ENCODE measurements around the gene ARMH4. TPM values are rescaled to one million over a fixed set of nuclear protein-coding genes. Genes with fewer than 3 reads are reported as not detected.
A peak's percentile ranks its signal among the peaks of the same experiment; 100 is the strongest.

Gene ARMH4
- total and polyA plus RNA-seq, 10 donors: 0.02 to 3.7 (median 1.2) TPM

GRCh38 chr14:58107947-58108552 lies 44.0 kb downstream of the ARMH4 start:
- intact Hi-C loops (cut with DNase I; ENCODE audit: low total_unique reads): no loop called here
- H3K4me3 ChIP-seq: no peak overlapping the region
- H3K36me3 ChIP-seq: no peaks in the 10 kb centered on the region
- 24 to 28% (median 26%) methylated on average over 4 of the region's 4 CpGs for WGBS, 5 donors
- no peak for TF ChIP-seq POLR2AphosphoS5 (IDR thresholded peaks at IDR 0.05)
- peak in 9 of 11 experiments; percentile 23 to 62 (median 51) for TF ChIP-seq CTCF (IDR thresholded peaks at IDR 0.05 in 8 of 11, conservative IDR thresholded peaks at IDR 0.05 in 3 of 11)
- TF ChIP-seq POLR2A (IDR thresholded peaks at IDR 0.05): no peak
- H3K4me1 ChIP-seq: no peaks in the 10 kb centered on the region
- no peak for DNase-seq
- H3K27me3 ChIP-seq (replicated peaks in 1 of 7): no peaks in the 10 kb centered on the region
- H3K9me3 ChIP-seq: no peaks in the 10 kb centered on the region
- H3K27ac ChIP-seq: no peak overlapping the region

- intact Hi-C loops (cut with DNase I; ENCODE audit: low total_unique reads): no loop called here
- no peak for TF ChIP-seq CTCF (IDR thresholded peaks at IDR 0.05 in 8 of 11, conservative IDR thresholded peaks at IDR 0.05 in 3 of 11)
- TF ChIP-seq POLR2AphosphoS5 (IDR thresholded peaks at IDR 0.05): no peak
- TF ChIP-seq POLR2A (IDR thresholded peaks at IDR 0.05): no peak
- Histone ChIP-seq H3K4me1 (no peaks in the 10 kb centered on the region), H3K4me3 (no peak overlapping the region), H3K27me3 (replicated peaks in 1 of 7) (no peaks in the 10 kb centered on the region), H3K36me3 (no peaks in the 10 kb centered on the region), H3K27ac (no peak overlapping the region), H3K9me3 (no peaks in the 10 kb centered on the region)
- DNase-seq: no peak
- WGBS, 5 donors: 63 to 84% (median 72%) methylated on average over 1 of the region's 1 CpG
Observed at GRCh38 chr14:58107041-58107440, 45.0 kb downstream of the ARMH4 start.

GRCh38 chr14:58106446-58106845 lies 45.6 kb downstream of the ARMH4 start:
- no peak overlapping the region for H3K4me3 ChIP-seq
- intact Hi-C loops (cut with DNase I; ENCODE audit: low total_unique reads): no loop called here
- H3K27ac ChIP-seq: no peak overlapping the region
- H3K36me3 ChIP-seq: no peaks in the 10 kb centered on the region
- H3K4me1 ChIP-seq: no peaks in the 10 kb centered on the region
- DNase-seq: no peak
- no peaks in the 10 kb centered on the region for H3K9me3 ChIP-seq
- H3K27me3 ChIP-seq (replicated peaks in 1 of 7): no peaks in the 10 kb centered on the region
- TF ChIP-seq POLR2A (IDR thresholded peaks at IDR 0.05) (no peak), POLR2AphosphoS5 (IDR thresholded peaks at IDR 0.05) (no peak), CTCF (IDR thresholded peaks at IDR 0.05 in 8 of 11, conservative IDR thresholded peaks at IDR 0.05 in 3 of 11) (no peak)
- WGBS, 5 donors: 42 to 56% (median 50%) methylated on average over 4 of the region's 4 CpGs

- Histone ChIP-seq H3K4me3 (no peak overlapping the region), H3K36me3 (no peaks in the 10 kb centered on the region), H3K27me3 (replicated peaks in 1 of 7) (no peaks in the 10 kb centered on the region), H3K9me3 (no peaks in the 10 kb centered on the region), H3K27ac (no peak overlapping the region), H3K4me1 (no peaks in the 10 kb centered on the region)
- TF ChIP-seq CTCF (IDR thresholded peaks at IDR 0.05 in 8 of 11, conservative IDR thresholded peaks at IDR 0.05 in 3 of 11): no peak
- no peak for TF ChIP-seq POLR2AphosphoS5 (IDR thresholded peaks at IDR 0.05)
- TF ChIP-seq POLR2A (IDR thresholded peaks at IDR 0.05): no peak
- 59 to 89% (median 77%) methylated on average over 2 of the region's 2 CpGs for WGBS, 5 donors
- intact Hi-C loops (cut with DNase I; ENCODE audit: low total_unique reads): no loop called here
- no peak for DNase-seq
Observed at GRCh38 chr14:58104808-58105207, 47.2 kb downstream of the ARMH4 start.

Data from spleen (tissue), 11 donors.